Ovary (tissue), 3 donors: ENCODE results near the gene FPR1.

ENCODE experiments used
- CTCF ChIP-seq, 3 donors: fragments of 450-650 bp in 2 of 3; fragments of 200-600 bp in 1 of 3; IDR thresholded peaks; one replicate each; pipeline versions ENCODE4 v1.5.1 to v1.8.0; 2016 to 2022; ENCODE audit warnings: antibody characterized with exemption in 3 of 3, mild to moderate bottlenecking in 1 of 3
- EP300 ChIP-seq: sonication (generic); formaldehyde crosslinking; IDR thresholded peaks from one replicate; pipeline ENCODE4 v1.6.1; 2017; ENCODE audit warnings: antibody characterized with exemption
- donor health status: DM: no; HTN: no; CAD: no.

GRCh38 chr19:51699170-51699569, 52.5 kb downstream of the FPR1 start:
- TF ChIP-seq EP300 (no peak), CTCF (IDR thresholded peaks at IDR 0.05) (no peak)
